GM23248 (cell line): Measurements from ENCODE around the gene SUSD5. TPM values are rescaled to one million over a fixed set of nuclear protein-coding genes. Genes with fewer than 3 reads are reported as not detected.
"Not testable (repeated sequence)": the region's sequence is repeated elsewhere in the genome, so short reads cannot be mapped to it uniquely, and the experiment has no call there.

ENCODE experiments used
- DNase-seq: peaks from one replicate; pipeline ENCODE4 v3.0.0-alpha.2; 2015
- H2AFZ ChIP-seq: fragments of 200-600 bp; sonication (generic); 2 replicates; pipeline ENCODE4 v1.6.1; 2016; ENCODE audit warnings: antibody characterized with exemption
- H3F3A ChIP-seq: fragments of 200-600 bp; sonication (generic); 2 replicates; pipeline ENCODE4 v1.6.1; 2016; ENCODE audit warnings: mild to moderate bottlenecking, antibody characterized with exemption, mixed run types; ENCODE audit not compliant: insufficient read depth
- H3K27ac ChIP-seq: fragments of 200-600 bp; sonication (generic); 2 replicates; pipeline ENCODE4 v1.5.1; 2016; ENCODE audit warnings: mild to moderate bottlenecking
- H3K27me3 ChIP-seq: fragments of 200-600 bp; sonication (generic); replicated peaks from 2 replicates; pipeline ENCODE4 v1.6.1; 2016; ENCODE audit warnings: mild to moderate bottlenecking; ENCODE audit not compliant: insufficient read depth
- H3K36me3 ChIP-seq: fragments of 200-600 bp; sonication (generic); 2 replicates; pipeline ENCODE4 v1.6.1; 2016; ENCODE audit warnings: low read depth, mild to moderate bottlenecking
- H3K4me1 ChIP-seq: fragments of 200-600 bp; sonication (generic); 2 replicates; pipeline ENCODE4 v1.6.1; 2016; ENCODE audit warnings: mild to moderate bottlenecking; ENCODE audit not compliant: insufficient read depth
- H3K4me2 ChIP-seq: fragments of 200-600 bp; sonication (generic); one replicate; pipeline ENCODE4 v1.6.1; 2016; ENCODE audit warnings: mild to moderate bottlenecking; ENCODE audit not compliant: unreplicated experiment
- H3K4me3 ChIP-seq: fragments of 200-600 bp; sonication (generic); 2 replicates; pipeline ENCODE4 v1.5.1; 2016; ENCODE audit warnings: mild to moderate bottlenecking
- H3K79me2 ChIP-seq: fragments of 200-600 bp; sonication (generic); 2 replicates; pipeline ENCODE4 v1.6.1; 2016; ENCODE audit warnings: mild to moderate bottlenecking; ENCODE audit not compliant: insufficient read depth
- H3K9ac ChIP-seq: fragments of 200-600 bp; sonication (generic); 2 replicates; pipeline ENCODE4 v1.6.1; 2016; ENCODE audit warnings: mild to moderate bottlenecking
- H3K9me2 ChIP-seq: fragments of 200-600 bp; sonication (generic); 2 replicates; pipeline ENCODE4 v1.6.1; 2016; ENCODE audit warnings: mixed run types, mild to moderate bottlenecking, moderate library complexity; ENCODE audit not compliant: insufficient read depth
- H3K9me3 ChIP-seq: fragments of 200-600 bp; sonication (generic); one replicate; pipeline ENCODE4 v1.6.1; 2017; ENCODE audit warnings: low read depth
- H4K20me1 ChIP-seq: fragments of 200-600 bp; sonication (generic); 2 replicates; pipeline ENCODE4 v1.6.0; 2016; ENCODE audit not compliant: insufficient read depth
- EZH2 ChIP-seq: fragments of 200-600 bp; sonication (generic); IDR thresholded peaks from 2 replicates; pipeline ENCODE4 v1.6.1; 2018; ENCODE audit warnings: antibody characterized with exemption, mild to moderate bottlenecking; ENCODE audit not compliant: insufficient read depth, poor library complexity, severe bottlenecking
- EZH2phosphoT487 ChIP-seq: fragments of 200-600 bp; sonication (generic); IDR thresholded peaks from 2 replicates; pipeline ENCODE4 v1.6.1; 2018; ENCODE audit warnings: antibody characterized with exemption, moderate library complexity, mild to moderate bottlenecking, low read depth; ENCODE audit not compliant: insufficient read depth
- WGBS, 2 experiments: methylation state at CpG; one replicate each; pipeline ENCODE4 v1.1.6; 2015 to 2017; ENCODE audit warnings: low lambda C conversion rate in 2 of 2, low coverage in 1 of 2; ENCODE audit errors: missing lambda C conversion rate in 2 of 2; 5-methylcytosine and 5-hydroxymethylcytosine counted together
- in situ Hi-C: fragments of 300-500 bp; cut with MboI; formaldehyde crosslinking; loops from 2 replicates; pipeline ENCODE4 v1.15.0; 2020
- polyA plus RNA-seq: library from polyadenylated mRNA; unstranded; fragments of >200 nt; fragmentation: Nextera tagmentation; extraction: Ambion mirVana; gene quantifications from 2 replicates; pipeline ENCODE4 v1.2.1, GENCODE V29; 2016
- total RNA-seq: library from RNA; depleted of rRNA; stranded (reverse); fragments of >200 nt; shearing (Covaris generic); gene quantifications from 2 replicates; pipeline ENCODE4 v1.2.3, GENCODE V29; 2014

The SUSD5 gene
- total and polyA plus RNA-seq, 2 experiments from 2014 or later, result 0.05 to 0.11 TPM

GRCh38 chr3:33167716-33168336, 50.8 kb downstream of the SUSD5 start:
- Histone ChIP-seq H3K36me3 (no peaks in the 10 kb centered on the region), H3K27ac (no peak overlapping the region), H3K4me2 (no peak overlapping the region), H3K9ac (no peak overlapping the region), H3K4me3 (no peak overlapping the region), H3K9me2 (no peaks in the 10 kb centered on the region), H2AFZ (no peak overlapping the region), H3K4me1 (no peaks in the 10 kb centered on the region), H3F3A (no peaks in the 10 kb centered on the region), H3K79me2 (no peaks in the 10 kb centered on the region), H4K20me1 (no peaks in the 10 kb centered on the region), H3K27me3 (peaks cover 8% of the 10 kb centered on the region; the same call in 1 of the 2 replicates), H3K9me3 (no peaks in the 10 kb centered on the region)
- in situ Hi-C loops, result no loop called here
- 36 to 42% methylated on average over 3 of the region's 3 CpGs for WGBS, 2 experiments
- no peak for TF ChIP-seq EZH2phosphoT487
- no peak for TF ChIP-seq EZH2
- DNase-seq, result no peak

- DNase-seq, result no peak
- H3K9me2 ChIP-seq, result no peaks in the 10 kb centered on the region
- no peaks in the 10 kb centered on the region for H3K4me1 ChIP-seq
- H2AFZ ChIP-seq, result no peak overlapping the region
- no peak overlapping the region for H3K4me2 ChIP-seq
- H3K27me3 ChIP-seq, result peaks cover 10% of the 10 kb centered on the region; the same call in 1 of the 2 replicates
- H3K9me3 ChIP-seq, result no peaks in the 10 kb centered on the region
- in situ Hi-C loops, result no loop called here
- TF ChIP-seq EZH2 (no peak), EZH2phosphoT487 (no peak)
- no peak overlapping the region for H3K4me3 ChIP-seq
- no peaks in the 10 kb centered on the region for H3F3A ChIP-seq
- H3K36me3 ChIP-seq, result no peaks in the 10 kb centered on the region
- H3K9ac ChIP-seq, result no peak overlapping the region
- no peaks in the 10 kb centered on the region for H4K20me1 ChIP-seq
- 85 to 89% methylated on average over 3 of the region's 3 CpGs for WGBS, 2 experiments
- no peaks in the 10 kb centered on the region for H3K79me2 ChIP-seq
- no peak overlapping the region for H3K27ac ChIP-seq
Observed at GRCh38 chr3:33167284-33167683, 51.3 kb downstream of the SUSD5 start.

GRCh38 chr3:33166095-33166494, 52.5 kb downstream of the SUSD5 start:
- Histone ChIP-seq H3K4me1 (no peaks in the 10 kb centered on the region), H3K4me2 (no peak overlapping the region), H3K36me3 (no peaks in the 10 kb centered on the region), H4K20me1 (no peaks in the 10 kb centered on the region), H3K9me2 (no peaks in the 10 kb centered on the region), H2AFZ (no peak overlapping the region), H3K4me3 (no peak overlapping the region), H3K27ac (no peak overlapping the region), H3K9me3 (no peaks in the 10 kb centered on the region), H3F3A (no peaks in the 10 kb centered on the region), H3K9ac (no peak overlapping the region), H3K79me2 (no peaks in the 10 kb centered on the region), H3K27me3 (peaks cover 21% of the 10 kb centered on the region; the same call in 1 of the 2 replicates)
- no peak for DNase-seq
- in situ Hi-C loops, result no loop called here
- WGBS, 2 experiments, result 47 to 54% methylated on average over 2 of the region's 2 CpGs
- no peak for TF ChIP-seq EZH2
- TF ChIP-seq EZH2phosphoT487, result no peak

- no peak overlapping the region for H3K4me3 ChIP-seq
- WGBS, 2 experiments, result 49 to 50% methylated on average over 1 of the region's 1 CpG
- H3K9me3 ChIP-seq, result no peaks in the 10 kb centered on the region
- H3K4me2 ChIP-seq, result no peak overlapping the region
- no peaks in the 10 kb centered on the region for H3K9me2 ChIP-seq
- TF ChIP-seq EZH2phosphoT487 (no peak), EZH2 (no peak)
- H3K27me3 ChIP-seq, result peaks cover 28% of the 10 kb centered on the region; the same call in 1 of the 2 replicates
- no peaks in the 10 kb centered on the region for H4K20me1 ChIP-seq
- H2AFZ ChIP-seq, result no peak overlapping the region
- H3F3A ChIP-seq, result no peaks in the 10 kb centered on the region
- no peaks in the 10 kb centered on the region for H3K36me3 ChIP-seq
- H3K27ac ChIP-seq, result no peak overlapping the region
- in situ Hi-C loops, result no loop called here
- no peaks in the 10 kb centered on the region for H3K4me1 ChIP-seq
- H3K79me2 ChIP-seq, result no peaks in the 10 kb centered on the region
- no peak overlapping the region for H3K9ac ChIP-seq
- DNase-seq, result no peak
Observed at GRCh38 chr3:33165372-33165771, 53.2 kb downstream of the SUSD5 start.

- H3F3A ChIP-seq, H3K9me3 ChIP-seq, in situ Hi-C loops, H4K20me1 ChIP-seq, H2AFZ ChIP-seq, H3K4me2 ChIP-seq, H3K79me2 ChIP-seq, H3K36me3 ChIP-seq, H3K9me2 ChIP-seq, H3K9ac ChIP-seq, H3K4me1 ChIP-seq, H3K27ac ChIP-seq, DNase-seq, H3K4me3 ChIP-seq: not testable (repeated sequence)
- WGBS, 2 experiments, result 74% methylated on average over 5 of the region's 5 CpGs
- peaks cover 28% of the 10 kb centered on the region; the same call in 1 of the 2 replicates for H3K27me3 ChIP-seq
Observed at GRCh38 chr3:33162621-33163020, 56.0 kb downstream of the SUSD5 start.
